Astrocyte (in vitro differentiated cells and primary cell): Measurements from ENCODE around the gene TAF8. TPM values are rescaled to one million over a fixed set of nuclear protein-coding genes. Genes with fewer than 3 reads are reported as not detected.
A peak's percentile ranks its signal among the peaks of the same experiment; 100 is the strongest.

ENCODE experiments used
- DNase-seq: peaks from one replicate; pipeline ENCODE4 v3.0.0-alpha.2; 2010; ENCODE audit warnings: low read depth
- FAIRE-seq: peaks from 2 replicates; lab custom pipeline; 2011; peaks lifted over from hg19 to GRCh38; lab: Jason Lieb, UNC
- H2AFZ ChIP-seq: 2 replicates; pipeline ENCODE4 v1.6.0; 2012; ENCODE audit warnings: low read depth, low read length, inconsistent platforms
- H3K27ac ChIP-seq: 2 replicates; pipeline ENCODE4 v1.5.1; 2011; ENCODE audit warnings: low read depth, low read length, inconsistent platforms
- H3K27me3 ChIP-seq: 2 replicates; pipeline ENCODE4 v1.6.0; 2011; ENCODE audit warnings: low read length, inconsistent platforms; ENCODE audit not compliant: insufficient read depth
- H3K36me3 ChIP-seq: 2 replicates; pipeline ENCODE4 v1.5.1; 2011; ENCODE audit warnings: low read length, inconsistent platforms; ENCODE audit not compliant: insufficient read depth
- H3K4me1 ChIP-seq: 2 replicates; pipeline ENCODE4 v1.5.1; 2011; ENCODE audit warnings: low read length, inconsistent platforms; ENCODE audit not compliant: insufficient read depth
- H3K4me2 ChIP-seq: 2 replicates; pipeline ENCODE4 v1.6.0; 2012; ENCODE audit warnings: low read length, inconsistent platforms
- H3K4me3 ChIP-seq: 2 replicates; pipeline ENCODE4 v1.5.1; 2011; ENCODE audit warnings: low read depth, mild to moderate bottlenecking, low read length, inconsistent platforms; ENCODE audit not compliant: insufficient read depth
- H3K79me2 ChIP-seq: 2 replicates; pipeline ENCODE4 v1.6.0; 2012; ENCODE audit warnings: mild to moderate bottlenecking, low read length, inconsistent platforms; ENCODE audit not compliant: insufficient read depth
- H3K9ac ChIP-seq: 2 replicates; pipeline ENCODE4 v1.6.0; 2012; ENCODE audit warnings: mild to moderate bottlenecking, low read length, inconsistent platforms
- H3K9me3 ChIP-seq: 2 replicates; pipeline ENCODE4 v1.5.1; 2012; ENCODE audit warnings: low read depth, mild to moderate bottlenecking, low read length, inconsistent platforms; ENCODE audit not compliant: insufficient read depth
- H4K20me1 ChIP-seq: 2 replicates; pipeline ENCODE4 v1.6.0; 2012; ENCODE audit warnings: low read length, inconsistent platforms; ENCODE audit not compliant: insufficient read depth
- H3K27ac Mint-ChIP-seq: one replicate; pipeline ENCODE4 v1.8.0; 2021; ENCODE audit warnings: mild to moderate bottlenecking, mixed read lengths; ENCODE audit not compliant: unreplicated experiment
- H3K27me3 Mint-ChIP-seq: one replicate; pipeline ENCODE4 v1.8.0; 2021; ENCODE audit warnings: low read depth, mixed read lengths; ENCODE audit not compliant: unreplicated experiment
- H3K36me3 Mint-ChIP-seq: one replicate; pipeline ENCODE4 v1.8.0; 2021; ENCODE audit warnings: low read depth, mixed read lengths; ENCODE audit not compliant: unreplicated experiment
- H3K4me1 Mint-ChIP-seq: one replicate; pipeline ENCODE4 v1.8.0; 2021; ENCODE audit warnings: low read depth, mixed read lengths; ENCODE audit not compliant: unreplicated experiment
- H3K4me3 Mint-ChIP-seq: one replicate; pipeline ENCODE4 v1.8.0; 2021; ENCODE audit warnings: mild to moderate bottlenecking, moderate library complexity, mixed read lengths; ENCODE audit not compliant: unreplicated experiment
- H3K9me3 Mint-ChIP-seq: one replicate; pipeline ENCODE4 v1.8.0; 2021; ENCODE audit warnings: mild to moderate bottlenecking, mixed read lengths; ENCODE audit not compliant: unreplicated experiment
- EZH2 ChIP-seq: IDR thresholded peaks from 2 replicates; pipeline ENCODE4 v1.6.1; 2012; ENCODE audit warnings: mild to moderate bottlenecking, low read length, inconsistent platforms; ENCODE audit not compliant: insufficient read depth
- total RNA-seq: library from RNA; stranded (reverse); gene quantifications from 2 replicates; pipeline ENCODE4 v1.2.1, GENCODE V29; 2021
- TF ChIP-seq, protein P1 (sequence below): IDR thresholded peaks from 2 replicates; pipeline ENCODE4 v1.5.1; 2011; ENCODE audit warnings: low read depth, mild to moderate bottlenecking, inconsistent platforms, low read length, moderate library complexity; ENCODE audit not compliant: insufficient read depth

Gene TAF8
- total RNA-seq, 1 donor from 2014 or later = 14.8 TPM

DNA sequence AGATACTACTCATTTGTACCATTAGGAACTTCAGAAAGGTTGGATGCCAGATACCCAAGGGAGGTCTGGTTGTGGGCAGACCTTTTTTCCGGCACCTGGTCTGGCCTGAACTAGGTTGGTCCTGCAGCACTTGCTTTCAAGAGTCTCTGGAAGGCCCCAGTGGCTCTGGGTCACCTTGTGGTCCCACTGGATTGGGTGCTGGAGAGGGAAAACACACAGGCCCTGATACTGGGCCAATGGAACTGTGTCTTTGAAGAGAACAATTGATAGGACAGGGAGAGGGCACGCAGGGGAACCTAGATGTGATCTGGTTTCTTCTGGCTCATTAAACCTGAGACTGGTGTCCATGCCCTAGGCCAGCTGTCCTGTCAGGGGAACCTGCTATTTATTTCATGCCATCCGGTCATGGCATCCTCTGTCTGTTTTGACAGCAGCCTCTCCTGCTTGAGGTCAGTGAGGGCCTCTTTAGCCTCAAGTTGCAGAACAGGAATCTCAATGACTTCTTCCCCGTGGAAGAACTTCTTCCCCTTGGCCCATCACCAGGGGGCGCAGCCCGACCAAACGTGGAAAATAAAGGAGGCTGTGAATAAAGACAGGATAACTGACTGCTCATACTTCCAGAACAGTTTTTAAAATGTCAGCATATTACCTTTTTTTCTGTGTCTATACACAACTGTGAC is 25.0 kb downstream of the TAF8 start:
- Mint-ChIP-seq H3K4me1 (no peaks in the 10 kb centered on the region), H3K36me3 (peaks cover 30% of the 10 kb centered on the region), H3K9me3 (no peaks in the 10 kb centered on the region), H3K4me3 (no peak overlapping the region), H3K27me3 (no peaks in the 10 kb centered on the region), H3K27ac (peak overlapping the region; percentile 47)
- no peak for FAIRE-seq
- H3K27me3 ChIP-seq = no peaks in the 10 kb centered on the region
- H3K9me3 ChIP-seq = no peaks in the 10 kb centered on the region
- H3K36me3 ChIP-seq = peaks cover 11% of the 10 kb centered on the region
- peaks cover 6% of the 10 kb centered on the region for H4K20me1 ChIP-seq
- H2AFZ ChIP-seq = no peak overlapping the region
- H3K79me2 ChIP-seq = no peaks in the 10 kb centered on the region
- no peaks in the 10 kb centered on the region for H3K4me1 ChIP-seq
- DNase-seq = peak; percentile 49
- no peak overlapping the region for H3K4me3 ChIP-seq
- TF ChIP-seq EZH2 = no peak
- TF ChIP-seq, protein P1, sequence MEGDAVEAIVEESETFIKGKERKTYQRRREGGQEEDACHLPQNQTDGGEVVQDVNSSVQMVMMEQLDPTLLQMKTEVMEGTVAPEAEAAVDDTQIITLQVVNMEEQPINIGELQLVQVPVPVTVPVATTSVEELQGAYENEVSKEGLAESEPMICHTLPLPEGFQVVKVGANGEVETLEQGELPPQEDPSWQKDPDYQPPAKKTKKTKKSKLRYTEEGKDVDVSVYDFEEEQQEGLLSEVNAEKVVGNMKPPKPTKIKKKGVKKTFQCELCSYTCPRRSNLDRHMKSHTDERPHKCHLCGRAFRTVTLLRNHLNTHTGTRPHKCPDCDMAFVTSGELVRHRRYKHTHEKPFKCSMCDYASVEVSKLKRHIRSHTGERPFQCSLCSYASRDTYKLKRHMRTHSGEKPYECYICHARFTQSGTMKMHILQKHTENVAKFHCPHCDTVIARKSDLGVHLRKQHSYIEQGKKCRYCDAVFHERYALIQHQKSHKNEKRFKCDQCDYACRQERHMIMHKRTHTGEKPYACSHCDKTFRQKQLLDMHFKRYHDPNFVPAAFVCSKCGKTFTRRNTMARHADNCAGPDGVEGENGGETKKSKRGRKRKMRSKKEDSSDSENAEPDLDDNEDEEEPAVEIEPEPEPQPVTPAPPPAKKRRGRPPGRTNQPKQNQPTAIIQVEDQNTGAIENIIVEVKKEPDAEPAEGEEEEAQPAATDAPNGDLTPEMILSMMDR = peak; percentile 95
- no peak overlapping the region for H3K27ac ChIP-seq
- H3K4me2 ChIP-seq = no peak overlapping the region
- H3K9ac ChIP-seq = no peak overlapping the region

DNA sequence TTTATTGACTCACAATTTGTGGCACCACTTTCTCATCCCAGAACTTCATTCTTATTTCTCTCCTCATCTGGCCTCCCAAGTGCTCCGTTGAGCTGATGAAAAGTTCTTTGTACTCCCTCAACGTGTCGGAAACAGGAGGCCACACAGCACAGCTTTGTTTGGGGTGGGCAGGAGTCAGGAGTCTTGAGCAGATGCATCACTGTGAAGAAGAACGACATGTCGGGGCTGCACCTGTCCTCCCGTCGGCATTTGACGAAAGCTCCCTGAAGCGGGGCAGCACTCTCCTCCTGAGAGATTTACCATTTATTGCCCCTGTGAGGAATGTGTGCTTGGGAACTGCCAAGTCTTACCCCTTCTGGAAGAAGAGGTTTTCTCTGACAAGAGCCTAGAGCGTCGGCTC is 28.1 kb downstream of the TAF8 start:
- H4K20me1 ChIP-seq = peaks cover 6% of the 10 kb centered on the region
- H3K4me3 Mint-ChIP-seq = no peak overlapping the region
- H2AFZ ChIP-seq = no peak overlapping the region
- peaks cover 2% of the 10 kb centered on the region for H3K36me3 ChIP-seq
- no peaks in the 10 kb centered on the region for H3K4me1 Mint-ChIP-seq
- no peak overlapping the region for H3K9ac ChIP-seq
- H3K9me3 ChIP-seq = no peaks in the 10 kb centered on the region
- TF ChIP-seq, protein P1 = no peak
- no peaks in the 10 kb centered on the region for H3K79me2 ChIP-seq
- no peak for DNase-seq
- no peaks in the 10 kb centered on the region for H3K27me3 Mint-ChIP-seq
- peaks cover 28% of the 10 kb centered on the region for H3K36me3 Mint-ChIP-seq
- H3K27ac Mint-ChIP-seq = no peak overlapping the region
- H3K4me2 ChIP-seq = no peak overlapping the region
- H3K27ac ChIP-seq = no peak overlapping the region
- no peaks in the 10 kb centered on the region for H3K27me3 ChIP-seq
- no peaks in the 10 kb centered on the region for H3K4me1 ChIP-seq
- no peak for FAIRE-seq
- H3K9me3 Mint-ChIP-seq = no peaks in the 10 kb centered on the region
- H3K4me3 ChIP-seq = no peak overlapping the region

DNA sequence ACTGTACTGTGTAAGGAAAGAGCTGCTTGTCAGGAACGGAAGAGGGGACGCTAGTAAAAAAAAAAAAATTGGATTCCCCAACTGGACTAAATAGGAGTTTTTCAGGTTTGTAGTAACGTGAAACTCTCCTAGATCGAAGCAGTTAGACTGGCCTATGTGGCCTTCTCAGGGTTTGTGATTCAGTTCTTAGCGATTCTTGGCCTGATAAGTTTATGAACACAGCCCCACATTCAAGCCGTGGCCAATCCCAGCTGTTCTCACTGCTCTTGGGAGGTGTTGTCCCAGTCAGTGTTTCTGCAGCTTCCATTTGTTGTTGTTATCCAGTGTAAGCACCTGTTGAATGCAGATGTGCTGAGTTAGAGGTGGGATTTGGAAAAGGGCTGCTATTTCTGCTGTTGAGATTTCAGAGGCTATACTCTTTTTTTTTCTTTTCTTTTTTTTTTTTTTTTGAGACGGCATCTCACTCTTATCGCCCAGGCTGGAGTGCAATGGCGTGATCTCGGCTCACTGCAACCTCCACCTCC is 29.7 kb downstream of the TAF8 start:
- Histone ChIP-seq H3K9ac (no peak overlapping the region), H3K4me1 (no peaks in the 10 kb centered on the region), H3K27ac (no peak overlapping the region), H3K27me3 (no peaks in the 10 kb centered on the region), H3K36me3 (peaks cover 2% of the 10 kb centered on the region), H2AFZ (no peak overlapping the region), H3K4me2 (no peak overlapping the region), H3K9me3 (no peaks in the 10 kb centered on the region), H4K20me1 (peaks cover 4% of the 10 kb centered on the region), H3K79me2 (no peaks in the 10 kb centered on the region), H3K4me3 (no peak overlapping the region)
- no peak overlapping the region for H3K4me3 Mint-ChIP-seq
- no peaks in the 10 kb centered on the region for H3K27me3 Mint-ChIP-seq
- no peak for DNase-seq
- H3K27ac Mint-ChIP-seq = no peak overlapping the region
- H3K36me3 Mint-ChIP-seq = peaks cover 25% of the 10 kb centered on the region
- no peaks in the 10 kb centered on the region for H3K4me1 Mint-ChIP-seq
- TF ChIP-seq EZH2 = no peak
- TF ChIP-seq, protein P1 = no peak
- FAIRE-seq = no peak
- H3K9me3 Mint-ChIP-seq = no peaks in the 10 kb centered on the region
